ENCODE data around the gene GABPB2. TPM values are rescaled to one million over a fixed set of nuclear protein-coding genes. Genes with fewer than 3 reads are reported as not detected.

The GABPB2 gene
- total RNA-seq, 1 donor from 2014 or later, result 11.1 TPM

GRCh38 chr1:151133018-151133806 lies 62.7 kb downstream of the GABPB2 start:
- DNase-seq (ENCODE audit: low spot score), result no peak

- DNase-seq (ENCODE audit: low spot score), result no peak
Measured at GRCh38 chr1:151134396-151134795, 63.8 kb downstream of the GABPB2 start.

- no peak for DNase-seq (ENCODE audit: low spot score)
Measured at GRCh38 chr1:151134991-151135390, 64.4 kb downstream of the GABPB2 start.

GRCh38 chr1:151135433-151136385 lies 65.1 kb downstream of the GABPB2 start:
- no peak for DNase-seq (ENCODE audit: low spot score)

- DNase-seq (ENCODE audit: low spot score), result no peak
Measured at GRCh38 chr1:151137789-151138188, 67.2 kb downstream of the GABPB2 start.

- DNase-seq (ENCODE audit: low spot score), result no peak
Measured at GRCh38 chr1:151142411-151143056, 72.0 kb downstream of the GABPB2 start.

GRCh38 chr1:151143057-151143435 lies 72.5 kb downstream of the GABPB2 start:
- no peak for DNase-seq (ENCODE audit: low spot score)

- no peak for DNase-seq (ENCODE audit: low spot score)
Measured at GRCh38 chr1:151143986-151144385, 73.4 kb downstream of the GABPB2 start.

GRCh38 chr1:151144474-151145303 lies 74.1 kb downstream of the GABPB2 start:
- peak; percentile 39 for DNase-seq (ENCODE audit: low spot score)

- peak; percentile 35 for DNase-seq (ENCODE audit: low spot score)
Measured at GRCh38 chr1:151145304-151146071, 74.9 kb downstream of the GABPB2 start.

- DNase-seq (ENCODE audit: low spot score), result no peak
Measured at GRCh38 chr1:151146072-151146411, 75.5 kb downstream of the GABPB2 start.

- DNase-seq (ENCODE audit: low spot score), result peak; percentile 97
Measured at GRCh38 chr1:151146412-151147131, 76.0 kb downstream of the GABPB2 start, which contains the start of gene SEMA6C. Gene SEMA6C (minus strand): TSS chr1:151146631. CDS start chr1:151142621, 4,010 bp downstream.

- DNase-seq (ENCODE audit: low spot score), result no peak
Measured at GRCh38 chr1:151147132-151147503, 76.6 kb downstream of the GABPB2 start.

- DNase-seq (ENCODE audit: low spot score), result no peak
Measured at GRCh38 chr1:151147665-151148064, 77.1 kb downstream of the GABPB2 start.

- DNase-seq (ENCODE audit: low spot score), result no peak
Measured at GRCh38 chr1:151156515-151156819, 85.9 kb downstream of the GABPB2 start, which contains the start of gene TNFAIP8L2. Gene TNFAIP8L2 (plus strand): TSS chr1:151156649. CDS start chr1:151158698, 2,049 bp downstream.

- no peak for DNase-seq (ENCODE audit: low spot score)
Measured at GRCh38 chr1:151157067-151157531, 86.5 kb downstream of the GABPB2 start.

- DNase-seq (ENCODE audit: low spot score), result no peak
Measured at GRCh38 chr1:151158326-151158725, 87.8 kb downstream of the GABPB2 start.

GRCh38 chr1:151158751-151159251 lies 88.2 kb downstream of the GABPB2 start:
- DNase-seq (ENCODE audit: low spot score), result no peak

GRCh38 chr1:151159373-151159772 lies 88.8 kb downstream of the GABPB2 start:
- no peak for DNase-seq (ENCODE audit: low spot score)

All from umbilical cord (tissue), 2 donors.